Measurements from ENCODE around the gene RNF220. TPM values are rescaled to one million over a fixed set of nuclear protein-coding genes. Genes with fewer than 3 reads are reported as not detected.
A peak's percentile ranks its signal among the peaks of the same experiment; 100 is the strongest.

The RNF220 gene
- total RNA-seq, 3 donors from 2014 or later, result 61.9 to 83.9 (median 72.7) TPM

- TF ChIP-seq, protein P1, sequence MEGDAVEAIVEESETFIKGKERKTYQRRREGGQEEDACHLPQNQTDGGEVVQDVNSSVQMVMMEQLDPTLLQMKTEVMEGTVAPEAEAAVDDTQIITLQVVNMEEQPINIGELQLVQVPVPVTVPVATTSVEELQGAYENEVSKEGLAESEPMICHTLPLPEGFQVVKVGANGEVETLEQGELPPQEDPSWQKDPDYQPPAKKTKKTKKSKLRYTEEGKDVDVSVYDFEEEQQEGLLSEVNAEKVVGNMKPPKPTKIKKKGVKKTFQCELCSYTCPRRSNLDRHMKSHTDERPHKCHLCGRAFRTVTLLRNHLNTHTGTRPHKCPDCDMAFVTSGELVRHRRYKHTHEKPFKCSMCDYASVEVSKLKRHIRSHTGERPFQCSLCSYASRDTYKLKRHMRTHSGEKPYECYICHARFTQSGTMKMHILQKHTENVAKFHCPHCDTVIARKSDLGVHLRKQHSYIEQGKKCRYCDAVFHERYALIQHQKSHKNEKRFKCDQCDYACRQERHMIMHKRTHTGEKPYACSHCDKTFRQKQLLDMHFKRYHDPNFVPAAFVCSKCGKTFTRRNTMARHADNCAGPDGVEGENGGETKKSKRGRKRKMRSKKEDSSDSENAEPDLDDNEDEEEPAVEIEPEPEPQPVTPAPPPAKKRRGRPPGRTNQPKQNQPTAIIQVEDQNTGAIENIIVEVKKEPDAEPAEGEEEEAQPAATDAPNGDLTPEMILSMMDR (IDR thresholded peaks at IDR 0.05), result no peak
- intact Hi-C loops (cut with DNase I, micrococcal nuclease), result no loop called here
- no peaks in the 10 kb centered on the region for H3K36me3 ChIP-seq (ENCODE audit: low read depth)
- DNase-seq (no peak), ATAC-seq (no peak)
- H3K4me3 ChIP-seq, result no peak overlapping the region
- no peaks in the 10 kb centered on the region for H3K9me3 ChIP-seq
- no peaks in the 10 kb centered on the region for H3K4me1 ChIP-seq (ENCODE audit: low read depth)
These were observed 211.4 kb downstream of the RNF220 start for GRCh38 chr1:44616284-44616990.

DNA sequence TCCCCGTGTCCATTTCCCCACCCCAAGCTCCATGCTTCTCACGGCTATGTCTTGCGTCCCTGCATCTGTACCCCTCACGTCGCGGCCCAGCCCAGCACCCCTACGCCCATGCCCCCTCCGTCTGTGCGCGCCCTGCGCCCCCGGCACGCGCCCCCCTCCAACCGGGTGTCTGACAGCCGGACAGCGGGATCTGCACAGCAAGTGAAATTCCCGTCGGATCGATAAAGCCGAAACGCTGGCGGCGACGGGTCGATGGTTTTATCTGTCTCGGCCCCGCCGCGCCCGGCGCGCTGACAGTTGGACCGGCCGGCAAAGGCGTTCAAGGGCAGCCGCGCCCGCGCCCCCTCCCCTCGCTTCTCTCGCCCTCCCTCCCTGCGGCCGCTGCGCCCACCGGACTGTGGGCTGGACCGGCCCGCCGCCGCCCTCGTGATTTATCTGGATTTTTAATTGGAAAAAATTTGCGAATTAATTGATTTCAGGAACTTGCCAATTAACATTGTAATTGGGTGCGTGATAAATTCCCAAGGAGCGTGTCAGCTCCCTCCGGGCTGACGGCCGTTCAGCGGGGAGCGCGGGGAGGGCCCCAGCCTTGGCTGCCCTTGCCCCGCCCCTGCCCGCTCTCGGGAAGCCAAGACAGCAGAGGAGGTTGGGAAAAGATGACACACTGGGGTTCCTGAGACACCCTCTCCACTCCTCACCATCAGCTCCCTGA lies 212.1 kb downstream of the RNF220 start:
- TF ChIP-seq, protein P1 (IDR thresholded peaks at IDR 0.05), result no peak
- ATAC-seq, result peak; percentile 50
- Histone ChIP-seq H3K9me3 (no peaks in the 10 kb centered on the region), H3K4me1 (ENCODE audit: low read depth) (no peaks in the 10 kb centered on the region), H3K4me3 (no peak overlapping the region), H3K36me3 (ENCODE audit: low read depth) (no peaks in the 10 kb centered on the region)
- DNase-seq, result peak in 1 of 3 donors; percentile 24
- intact Hi-C loops (cut with DNase I, micrococcal nuclease), result no loop called here

GRCh38 chr1:44617703-44618029 lies 212.6 kb downstream of the RNF220 start:
- no peaks in the 10 kb centered on the region for H3K36me3 ChIP-seq (ENCODE audit: low read depth)

GRCh38 chr1:44619261-44619900 lies 214.3 kb downstream of the RNF220 start:
- TF ChIP-seq, protein P1 (IDR thresholded peaks at IDR 0.05), result no peak
- intact Hi-C loops (cut with DNase I, micrococcal nuclease), result no loop called here
- no peaks in the 10 kb centered on the region for H3K9me3 ChIP-seq
- H3K4me1 ChIP-seq (ENCODE audit: low read depth), result no peaks in the 10 kb centered on the region
- no peaks in the 10 kb centered on the region for H3K36me3 ChIP-seq (ENCODE audit: low read depth)
- DNase-seq, result no peak
- no peak overlapping the region for H3K4me3 ChIP-seq
- peak; percentile 18 for ATAC-seq

More at GRCh38 chr1:44617703-44618029, 212.6 kb downstream of the RNF220 start:
- TF ChIP-seq, protein P1 (IDR thresholded peaks at IDR 0.05), result no peak
- Histone ChIP-seq H3K4me1 (ENCODE audit: low read depth) (no peaks in the 10 kb centered on the region), H3K4me3 (no peak overlapping the region), H3K9me3 (no peaks in the 10 kb centered on the region)
- ATAC-seq (no peak), DNase-seq (no peak)
- intact Hi-C loops (cut with DNase I, micrococcal nuclease), result no loop called here

GRCh38 chr1:44620072-44620471 lies 215.0 kb downstream of the RNF220 start:
- Histone ChIP-seq H3K9me3 (no peaks in the 10 kb centered on the region), H3K4me3 (no peak overlapping the region), H3K4me1 (ENCODE audit: low read depth) (no peaks in the 10 kb centered on the region), H3K36me3 (ENCODE audit: low read depth) (no peaks in the 10 kb centered on the region)
- TF ChIP-seq, protein P1 (IDR thresholded peaks at IDR 0.05), result no peak
- no peak for DNase-seq
- intact Hi-C loops (cut with DNase I, micrococcal nuclease), result no loop called here
- no peak for ATAC-seq

All from mucosa of descending colon (tissue), 3 donors.